Uterus (tissue), 2 donors: ENCODE results near the gene ZBTB20.

Experiments
- POLR2A ChIP-seq, 2 donors: fragments of 450-650 bp; IDR thresholded peaks; one replicate each; pipeline ENCODE4 v1.6.1; 2016; ENCODE audit warnings: antibody characterized with exemption in 2 of 2, mild to moderate bottlenecking in 1 of 2, moderate library complexity in 1 of 2
- TF ChIP-seq, protein P1 (sequence below), 4 experiments: fragments of 200-600 bp in 2 of 4; fragments of 450-650 bp in 2 of 4; sonication (generic) in 2 of 4; IDR thresholded peaks; one replicate each; pipeline ENCODE4 v1.5.1; 2016 to 2019; ENCODE audit warnings: antibody characterized with exemption in 4 of 4, mild to moderate bottlenecking in 2 of 4, moderate library complexity in 1 of 4

DNA sequence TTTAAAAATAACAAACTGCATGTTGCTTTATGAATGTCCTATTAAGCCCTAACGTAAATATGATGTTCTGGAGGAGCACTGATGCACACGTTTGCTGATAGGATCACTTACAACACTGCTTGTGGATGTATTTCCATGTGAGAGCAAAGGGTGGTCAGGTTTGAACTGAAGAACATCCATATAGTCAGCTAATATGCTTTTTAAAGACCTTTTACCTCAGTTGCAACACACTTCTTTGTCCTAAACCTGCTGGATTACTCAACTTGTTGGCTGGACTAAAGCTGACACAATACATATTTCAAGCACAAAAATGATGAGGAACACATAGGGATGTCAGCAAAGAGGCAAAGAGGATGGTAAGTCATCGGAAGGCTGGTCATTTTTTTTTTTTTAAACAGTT lies 666.6 kb downstream of the ZBTB20 start:
- TF ChIP-seq, protein P1, sequence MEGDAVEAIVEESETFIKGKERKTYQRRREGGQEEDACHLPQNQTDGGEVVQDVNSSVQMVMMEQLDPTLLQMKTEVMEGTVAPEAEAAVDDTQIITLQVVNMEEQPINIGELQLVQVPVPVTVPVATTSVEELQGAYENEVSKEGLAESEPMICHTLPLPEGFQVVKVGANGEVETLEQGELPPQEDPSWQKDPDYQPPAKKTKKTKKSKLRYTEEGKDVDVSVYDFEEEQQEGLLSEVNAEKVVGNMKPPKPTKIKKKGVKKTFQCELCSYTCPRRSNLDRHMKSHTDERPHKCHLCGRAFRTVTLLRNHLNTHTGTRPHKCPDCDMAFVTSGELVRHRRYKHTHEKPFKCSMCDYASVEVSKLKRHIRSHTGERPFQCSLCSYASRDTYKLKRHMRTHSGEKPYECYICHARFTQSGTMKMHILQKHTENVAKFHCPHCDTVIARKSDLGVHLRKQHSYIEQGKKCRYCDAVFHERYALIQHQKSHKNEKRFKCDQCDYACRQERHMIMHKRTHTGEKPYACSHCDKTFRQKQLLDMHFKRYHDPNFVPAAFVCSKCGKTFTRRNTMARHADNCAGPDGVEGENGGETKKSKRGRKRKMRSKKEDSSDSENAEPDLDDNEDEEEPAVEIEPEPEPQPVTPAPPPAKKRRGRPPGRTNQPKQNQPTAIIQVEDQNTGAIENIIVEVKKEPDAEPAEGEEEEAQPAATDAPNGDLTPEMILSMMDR (IDR thresholded peaks at IDR 0.05), result no peak
- TF ChIP-seq POLR2A (IDR thresholded peaks at IDR 0.05), result no peak
